ENCODE measurements around the gene GBP1. TPM values are rescaled to one million over a fixed set of nuclear protein-coding genes. Genes with fewer than 3 reads are reported as not detected.

The GBP1 gene
- total and polyA plus RNA-seq, 2 donors (not counting 3 experiments of a cell fraction or from before 2014, with no cell fraction given) = 11.6 to 28.0 TPM

GRCh38 chr1:89063094-89063493, 1.9 kb downstream of the GBP1 start:
- H3K4me2 ChIP-seq (ENCODE audit: insufficient read depth, low read length) = no peak overlapping the region
- H3K4me3 ChIP-seq (replicated peaks in 1 of 3; ENCODE audit: insufficient read depth in 1 of 3, low read depth in 1 of 3, low read length in 3 of 3) = no peak overlapping the region
- H3K4me1 ChIP-seq (ENCODE audit: control insufficient read depth, extremely low read depth, insufficient read depth, low read length) = peaks cover 9% of the 10 kb centered on the region
- H3K27ac ChIP-seq (ENCODE audit: insufficient read depth, low read depth, low read length) = no peak overlapping the region
- no peaks in the 10 kb centered on the region for H3K36me3 ChIP-seq (ENCODE audit: control insufficient read depth in 2 of 2, extremely low read depth in 1 of 2, insufficient read depth in 2 of 2, low read length in 2 of 2)
- H3K9me1 ChIP-seq (replicated peaks; ENCODE audit: control insufficient read depth, extremely low read depth, insufficient read depth, low read length) = no peaks in the 10 kb centered on the region
- ChIA-PET POLR2A (interaction anchor here (0.9 kb wide), 1 partner anchor 21 kb away, joined by 9 read pairs; no protein-coding TSS in a partner anchor), CTCF (interaction anchor here (1.0 to 1.7 kb wide), 5 partner anchors 9 to 79 kb away, joined by 3 to 8 read pairs (median 4); no protein-coding TSS in a partner anchor)
- TF ChIP-seq POLR2AphosphoS5 (IDR thresholded peaks at IDR 0.05; ENCODE audit: insufficient read depth, low read depth, low read length) (no peak), FOS (IDR thresholded peaks at IDR 0.05; ENCODE audit: borderline replicate concordance, insufficient read depth, low read length) (no peak), CTCF (IDR thresholded peaks at IDR 0.05; ENCODE audit: extremely low read depth in 1 of 2, insufficient read depth in 1 of 2, low read depth in 1 of 2, low read length in 2 of 2) (no peak), POLR2A (IDR thresholded peaks at IDR 0.05; ENCODE audit: low read depth, low read length) (no peak), MYC (IDR thresholded peaks at IDR 0.05; ENCODE audit: low read depth, low read length) (no peak), JUN (IDR thresholded peaks at IDR 0.05; ENCODE audit: borderline replicate concordance, insufficient read depth, insufficient read length, low read depth) (no peak), GATA2 (IDR thresholded peaks at IDR 0.05; ENCODE audit: insufficient read depth, insufficient read length, low read depth, low read length) (no peak), EZH2 (IDR thresholded peaks at IDR 0.05; ENCODE audit: borderline replicate concordance, low read depth, low read length, severe bottlenecking) (no peak)
- TF ChIP-seq, protein P1, sequence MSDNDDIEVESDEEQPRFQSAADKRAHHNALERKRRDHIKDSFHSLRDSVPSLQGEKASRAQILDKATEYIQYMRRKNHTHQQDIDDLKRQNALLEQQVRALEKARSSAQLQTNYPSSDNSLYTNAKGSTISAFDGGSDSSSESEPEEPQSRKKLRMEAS (IDR thresholded peaks at IDR 0.05; ENCODE audit: insufficient read depth, insufficient read length) = no peak
- no peaks in the 10 kb centered on the region for H3K27me3 ChIP-seq (ENCODE audit: control insufficient read depth in 2 of 2, insufficient read depth in 2 of 2, low read length in 2 of 2)
- BruUV-seq (replicated peaks) = no TSS peak
- intact Hi-C loops (cut with micrococcal nuclease) = no loop called here
- H3K9ac ChIP-seq (replicated peaks; ENCODE audit: extremely low read depth, insufficient read depth, low read length) = no peak overlapping the region
- DNase-seq (ENCODE audit: low read depth, low spot score) = no peak
- H4K20me1 ChIP-seq (replicated peaks; ENCODE audit: control insufficient read depth, extremely low read depth, insufficient read depth, low read length) = no peaks in the 10 kb centered on the region
- H3K9me3 ChIP-seq (replicated peaks; ENCODE audit: control insufficient read depth, insufficient read depth, low read length) = no peaks in the 10 kb centered on the region
- dilution Hi-C loops (cut with MboI; ENCODE audit: extremely low pct_ligation_motif_present, low sequenced_read_pairs) = no loop called here
- H2AFZ ChIP-seq (ENCODE audit: low read depth, low read length) = no peak overlapping the region
- FAIRE-seq = no peak
- H3K79me2 ChIP-seq (ENCODE audit: control insufficient read depth, insufficient read depth, low read length) = no peaks in the 10 kb centered on the region

All from endothelial cell of umbilical vein (primary cell).